GM19463 (cell line): ENCODE data around the gene CCR6.
"Not testable (repeated sequence)": the region's sequence is repeated elsewhere in the genome, so short reads cannot be mapped to it uniquely, and the experiment has no call there.

Source experiments
- ATAC-seq: cut with Tn5 transposase; IDR thresholded peaks from one replicate; pipeline ENCODE4 v1.9.1; 2021; ENCODE audit warnings: mild to moderate bottlenecking, moderate library complexity; ENCODE audit not compliant: unreplicated experiment

CCR6 gene

DNA sequence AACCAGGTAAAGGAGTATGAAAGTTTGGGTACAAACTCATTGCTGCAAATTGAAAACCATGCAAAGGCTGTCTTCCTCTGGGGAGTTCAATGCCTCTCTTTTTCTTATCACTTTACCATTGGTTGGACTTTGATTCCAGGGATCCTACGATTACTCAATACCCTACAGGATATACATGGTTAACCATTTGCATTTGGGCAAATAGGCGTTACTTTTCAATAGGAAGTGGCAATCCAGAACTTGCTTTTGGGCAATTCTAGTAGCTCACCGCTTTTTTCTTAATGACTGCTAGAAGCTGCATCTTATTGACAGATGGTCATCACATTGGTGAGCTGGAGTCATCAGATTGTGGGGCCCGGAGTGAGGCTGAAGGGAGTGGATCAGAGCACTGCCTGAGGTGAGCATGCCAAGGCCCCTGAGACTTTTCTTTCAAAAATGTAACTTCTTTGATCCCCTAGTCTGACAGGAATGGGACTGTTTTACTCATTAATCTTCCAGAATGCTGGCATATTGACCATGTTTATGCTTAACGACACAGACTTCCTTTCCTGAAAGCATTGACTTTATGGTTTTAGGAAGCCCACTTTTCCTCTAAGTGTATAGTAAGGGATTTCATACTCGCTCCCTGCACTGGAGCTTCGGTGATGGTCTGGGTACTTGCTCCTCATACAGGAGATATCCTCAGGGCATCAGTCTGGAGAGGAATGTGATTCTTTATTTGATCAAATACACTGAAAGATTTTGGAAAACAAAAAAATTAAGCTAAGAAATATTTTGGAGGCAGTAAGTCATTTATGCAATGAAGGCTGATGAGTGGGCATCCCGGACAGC, at the start of gene CCR6:
CCR6 (plus strand) TSS at position 270 of the 831 bp plus-strand sequence. CDS start 13,039 bp downstream, outside the sequence.
- ATAC-seq = peak; percentile 33

GRCh38 chr6:167073679-167074274, 49.1 kb upstream of the CCR6 start:
- ATAC-seq = no peak

- no peak for ATAC-seq
These were observed 45.5 kb upstream of the CCR6 start for GRCh38 chr6:167077241-167077932.

DNA sequence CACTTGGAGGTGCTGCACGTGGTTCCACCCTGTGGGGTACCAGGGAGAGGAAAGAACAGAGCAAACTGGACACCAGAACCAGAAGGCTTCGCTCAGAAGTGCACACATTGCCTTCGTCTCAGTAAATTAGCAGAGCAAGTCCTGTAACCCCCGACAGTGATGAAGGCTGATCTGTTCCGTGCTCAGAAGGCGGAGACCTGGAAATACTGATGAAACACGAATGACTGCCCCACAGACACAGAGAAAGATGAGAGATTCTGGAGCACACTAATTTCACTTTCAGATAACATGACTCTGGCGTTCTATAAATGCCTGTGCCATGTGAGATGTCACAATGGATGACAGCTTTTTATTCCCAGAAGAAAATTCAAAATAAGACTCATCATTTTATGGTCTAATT, 44.2 kb upstream of the CCR6 start:
- no peak for ATAC-seq

DNA sequence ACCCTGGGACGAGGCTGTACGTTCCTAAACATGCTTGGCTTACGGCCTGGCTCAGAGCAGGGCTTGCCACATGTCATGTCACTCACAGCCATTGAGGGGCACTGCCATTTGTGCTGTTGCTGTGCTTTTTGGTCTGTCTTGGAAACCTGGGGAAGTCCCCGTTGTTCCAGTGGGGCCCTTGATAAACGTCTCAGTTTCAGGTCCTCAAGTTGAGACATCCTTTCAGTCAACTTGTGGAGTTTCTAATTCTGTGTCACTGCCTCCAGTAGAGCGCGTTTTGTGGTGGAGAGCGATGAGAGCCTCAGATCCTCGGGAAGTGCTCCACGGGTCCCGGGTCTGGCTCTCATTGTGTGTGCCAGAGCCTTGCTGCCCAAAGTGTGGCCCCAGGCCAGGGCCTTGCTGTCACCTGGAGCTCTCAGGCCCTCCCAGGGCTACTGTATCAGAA, 43.0 kb upstream of the CCR6 start:
- ATAC-seq = peak; percentile 99

GRCh38 chr6:167087857-167088354, 35.0 kb upstream of the CCR6 start:
- ATAC-seq = no peak

DNA sequence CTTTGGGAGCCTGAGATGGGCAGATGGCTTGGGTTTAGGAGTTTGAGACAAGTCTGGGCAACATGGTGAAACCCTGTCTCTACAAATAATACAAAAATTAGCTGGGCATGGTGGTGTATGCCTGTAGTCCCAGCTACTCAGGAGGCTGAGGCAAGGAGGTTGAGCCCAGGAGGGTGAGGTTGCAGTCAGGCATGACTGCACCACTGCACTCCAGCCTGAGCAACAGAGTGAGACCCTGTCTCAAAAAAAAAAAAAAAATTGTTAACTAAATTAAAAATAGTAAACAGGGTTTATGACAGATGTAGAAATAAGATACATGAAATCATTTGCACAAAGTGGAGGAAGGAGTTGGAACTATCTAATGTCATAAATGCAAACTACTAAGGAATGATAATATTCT, 34.2 kb upstream of the CCR6 start:
- ATAC-seq = not testable (repeated sequence)

DNA sequence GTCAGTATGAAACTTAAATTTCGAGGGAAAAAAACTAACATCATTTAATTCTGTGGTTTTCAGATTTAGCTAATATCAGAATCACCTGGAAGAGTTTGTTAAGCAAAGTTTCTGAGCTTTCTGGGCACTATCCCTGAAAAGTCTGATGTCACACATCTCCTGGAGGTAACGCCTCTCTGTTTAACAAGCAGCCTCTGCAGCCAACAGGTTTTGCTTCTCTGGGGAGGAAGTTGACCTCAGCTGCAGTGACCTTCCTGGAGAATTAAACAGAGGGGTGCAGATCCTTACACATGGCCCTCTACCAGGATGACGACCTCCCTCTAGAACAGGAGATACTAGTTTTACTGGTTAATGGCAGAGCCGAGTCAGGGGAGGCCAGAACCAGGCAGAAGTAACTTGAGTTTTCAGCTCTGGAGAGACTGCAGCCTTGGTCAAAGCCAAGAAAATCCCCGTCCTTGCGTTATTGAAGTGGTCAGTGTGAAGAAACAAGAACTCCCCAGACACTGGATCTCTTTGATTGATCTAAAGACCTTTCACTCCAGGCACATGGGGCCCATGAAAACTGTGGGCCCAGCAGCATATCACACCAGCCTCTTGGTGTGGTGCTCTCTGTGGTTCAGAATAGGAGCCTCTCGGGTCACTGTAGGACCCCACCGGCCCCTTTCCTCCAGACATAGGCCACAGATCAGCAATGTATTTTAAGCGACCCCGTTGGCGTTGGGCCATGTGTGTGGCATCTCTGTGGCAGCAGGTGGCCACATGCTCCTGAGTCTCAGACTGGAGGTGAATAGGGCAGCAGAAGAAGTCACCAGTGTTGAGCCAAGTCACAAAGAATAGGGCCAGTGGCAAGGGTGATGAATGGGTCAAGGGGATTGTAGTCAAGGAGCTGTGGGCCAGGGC, 33.4 kb upstream of the CCR6 start:
- ATAC-seq = no peak

- ATAC-seq = no peak
These were observed 32.7 kb upstream of the CCR6 start for GRCh38 chr6:167090171-167090570.

- ATAC-seq = no peak
These were observed 31.7 kb upstream of the CCR6 start for GRCh38 chr6:167091026-167091804.

DNA sequence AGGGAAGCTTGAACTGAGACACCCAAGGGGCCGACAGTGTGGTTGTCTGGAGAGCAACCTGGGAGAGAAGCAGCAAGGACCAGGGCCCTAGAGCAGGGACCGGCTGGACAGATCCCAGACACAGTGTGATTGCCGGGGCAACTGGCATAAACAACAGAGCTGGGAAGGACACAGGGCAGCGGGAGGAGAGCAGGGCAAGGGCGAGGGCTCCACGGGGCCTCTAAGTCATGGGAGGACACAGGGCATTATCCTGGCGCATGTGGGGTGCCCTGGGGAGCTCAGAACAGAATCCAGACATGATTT, 31.1 kb upstream of the CCR6 start:
- ATAC-seq = no peak

DNA sequence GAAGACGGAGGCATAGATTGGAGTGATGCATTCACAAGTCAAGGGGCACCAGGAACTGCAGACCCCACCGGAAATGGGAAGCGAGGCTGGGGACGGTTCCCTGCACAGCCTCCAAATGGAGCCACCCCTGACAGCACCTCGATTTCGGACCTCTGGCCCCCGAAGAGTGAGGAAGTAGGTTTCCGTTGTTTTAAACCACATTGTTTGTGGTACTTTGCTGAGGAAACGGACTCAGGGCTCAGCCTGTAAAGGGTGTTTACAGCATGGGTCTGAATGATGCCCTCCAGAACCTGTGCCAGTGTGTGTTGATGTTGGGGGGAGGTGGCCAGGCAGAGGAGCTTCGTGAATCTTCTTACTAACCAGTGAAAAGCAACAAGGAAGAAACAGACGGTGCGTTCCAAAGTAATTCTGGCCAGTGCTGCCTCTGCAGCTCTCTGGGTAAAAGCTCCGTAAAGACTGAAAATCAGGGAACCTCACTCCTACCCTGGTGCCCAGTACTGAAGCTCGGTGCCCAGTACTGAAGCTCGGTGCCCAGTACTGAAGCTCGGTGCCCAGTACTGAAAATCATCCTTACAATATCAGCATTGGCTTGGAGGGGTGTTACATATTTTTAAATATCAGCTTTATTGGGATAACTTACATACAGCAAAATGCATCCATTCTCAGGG, 30.1 kb upstream of the CCR6 start:
- no peak for ATAC-seq

DNA sequence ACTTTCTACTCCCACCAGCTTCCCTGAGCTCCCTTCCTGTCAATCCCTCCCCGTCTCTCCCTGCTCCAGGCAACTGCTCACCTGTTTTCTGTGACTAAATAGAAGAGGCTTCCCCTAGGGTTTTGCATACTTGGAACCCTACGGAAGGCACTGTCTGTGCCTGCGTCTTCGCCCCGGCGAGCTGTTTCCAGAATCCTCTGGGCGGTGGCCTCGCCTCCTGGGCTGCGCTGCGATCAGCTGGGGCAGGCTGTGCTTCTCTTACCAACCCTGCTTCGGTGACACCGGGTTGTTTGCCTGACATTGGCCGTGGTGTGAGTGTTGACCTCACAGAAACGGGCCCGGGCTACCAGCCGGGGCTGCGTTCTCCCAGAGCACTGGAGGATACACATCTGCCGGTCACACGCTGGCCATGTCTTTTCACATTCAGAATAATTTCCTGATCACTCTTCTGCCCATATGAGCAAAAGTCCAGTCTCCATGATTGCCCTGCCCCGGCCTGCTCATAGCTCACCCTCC, 29.4 kb upstream of the CCR6 start:
- ATAC-seq = no peak

DNA sequence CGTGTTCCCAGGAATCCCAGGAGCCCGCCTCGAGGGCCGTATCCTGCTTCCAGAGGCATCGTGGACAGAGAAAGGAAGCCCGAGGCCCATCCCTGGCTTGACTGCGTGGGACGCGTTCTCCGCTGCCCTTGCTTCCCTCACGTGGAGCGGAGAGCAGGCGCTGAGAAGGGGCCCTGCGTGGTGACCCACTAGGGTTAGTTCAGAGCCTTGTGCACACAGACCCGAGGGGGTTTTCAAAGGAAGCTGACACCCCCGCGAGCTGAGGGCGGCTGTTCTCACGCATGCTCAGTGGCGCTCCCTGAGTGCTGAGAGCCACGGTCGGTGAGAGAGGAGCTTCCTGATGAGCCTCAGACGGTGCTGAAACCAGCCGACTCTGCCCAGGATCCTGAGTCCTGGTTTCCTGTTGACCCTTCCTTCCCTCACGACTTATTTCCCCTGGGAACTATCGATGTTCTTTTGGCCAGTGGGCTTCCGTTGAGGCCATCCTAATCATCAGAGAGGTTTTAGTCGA, 28.9 kb upstream of the CCR6 start:
- peak; percentile 37 for ATAC-seq

- peak; percentile 12 for ATAC-seq
These were observed 28.5 kb upstream of the CCR6 start for GRCh38 chr6:167094436-167094819.

DNA sequence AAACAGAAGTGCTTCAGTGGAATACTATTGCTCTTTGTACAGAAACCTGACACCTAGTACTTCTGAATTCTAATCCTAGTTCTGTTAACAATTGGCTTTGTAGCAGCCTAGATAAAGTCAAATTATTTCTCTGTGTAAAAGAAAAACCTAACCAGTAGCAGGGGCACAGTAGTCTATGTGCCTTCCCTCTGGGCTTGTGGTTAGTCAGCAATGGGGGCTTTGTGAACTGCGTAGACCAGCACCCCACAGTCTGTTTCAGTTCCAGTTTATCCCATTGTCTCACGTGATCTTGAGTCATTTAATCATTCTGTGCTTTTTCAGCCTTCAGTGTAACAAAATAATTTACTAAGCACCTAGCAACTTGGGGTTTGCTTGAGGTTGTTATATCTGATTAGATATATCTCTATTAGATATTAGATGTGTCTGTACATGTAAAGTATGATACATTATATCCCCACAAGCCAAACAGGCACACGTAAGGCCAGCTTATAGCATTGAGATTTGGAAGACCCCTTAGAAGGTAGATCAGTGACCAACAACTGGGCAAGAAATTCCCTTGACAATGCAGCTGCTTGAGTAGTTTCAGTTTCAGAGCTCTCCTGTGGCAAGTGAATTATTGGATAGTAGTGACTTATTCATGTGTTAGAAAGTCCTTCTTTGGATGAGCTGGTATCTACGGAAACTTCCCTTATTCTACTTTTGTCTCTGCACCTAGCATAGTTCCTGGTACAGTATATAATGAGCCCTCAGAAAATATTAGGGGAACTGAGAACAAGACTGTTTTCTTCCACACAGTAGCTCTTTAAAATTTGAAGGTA, 27.9 kb upstream of the CCR6 start:
- peak; percentile 46 for ATAC-seq

DNA sequence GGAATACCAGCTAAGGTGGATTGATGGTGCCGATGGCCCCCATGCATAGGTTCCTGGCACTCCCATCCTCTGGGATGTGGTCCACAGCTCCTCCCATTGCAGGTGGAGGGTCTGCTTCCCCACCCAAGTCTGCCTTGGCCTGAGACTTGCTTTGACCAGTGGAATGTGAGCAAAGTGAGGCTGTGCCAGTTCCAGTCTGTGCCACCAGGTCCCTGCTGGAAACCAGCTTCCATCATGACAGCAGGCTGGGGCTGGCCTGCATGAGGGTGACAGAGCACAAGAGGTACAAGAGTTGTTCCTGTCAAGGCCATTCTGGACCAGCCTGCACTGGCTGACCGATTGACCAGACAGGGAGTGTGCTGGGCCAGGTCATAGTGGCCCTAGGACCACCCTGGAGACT, 27.0 kb upstream of the CCR6 start:
- no peak for ATAC-seq

DNA sequence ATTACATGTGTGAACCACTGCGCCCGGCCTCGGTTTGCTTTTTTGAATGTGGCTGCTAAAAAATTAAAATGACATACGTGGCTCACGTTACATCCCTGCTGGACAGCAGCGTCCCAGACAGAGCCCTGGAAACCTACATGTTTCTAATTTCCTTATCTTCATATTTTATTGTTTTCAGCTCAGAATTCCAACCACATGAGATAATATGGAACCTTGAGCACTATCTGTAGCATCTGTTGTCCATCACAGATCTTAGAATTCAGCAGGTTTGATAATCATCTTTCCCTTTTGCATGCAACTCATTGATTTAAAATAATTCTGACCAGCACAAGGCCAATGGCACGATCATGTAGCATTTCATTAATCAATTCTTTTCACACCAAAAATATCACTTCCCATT, 25.9 kb upstream of the CCR6 start:
- no peak for ATAC-seq
